HG03520 (cell line): ENCODE measurements around the gene SLCO3A1.

ENCODE experiments used
- ATAC-seq: cut with Tn5 transposase; IDR thresholded peaks from one replicate; pipeline ENCODE4 v1.9.1; 2021; ENCODE audit warnings: mild to moderate bottlenecking, moderate library complexity; ENCODE audit not compliant: unreplicated experiment

SLCO3A1 gene

DNA sequence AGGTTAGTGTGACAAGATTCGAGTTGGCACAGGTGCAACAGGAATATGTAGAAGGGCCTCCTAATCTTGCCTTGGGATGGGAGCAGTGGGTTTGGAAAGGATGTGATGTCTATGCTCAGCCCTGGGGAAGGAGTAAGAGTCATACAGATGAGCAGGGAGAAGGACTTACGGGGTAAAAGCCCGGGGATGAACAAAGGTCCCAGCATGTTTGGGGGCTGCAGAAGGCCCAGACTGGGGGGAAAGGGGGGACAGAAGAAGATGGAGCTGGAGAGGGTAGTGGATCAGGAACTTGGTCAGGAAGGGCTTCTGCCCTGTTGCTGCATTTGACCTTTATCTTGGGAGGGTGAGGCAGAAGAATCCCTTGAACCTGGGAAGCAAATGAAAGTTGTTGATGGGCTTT is 300.1 kb downstream of the SLCO3A1 start:
- no peak for ATAC-seq

DNA sequence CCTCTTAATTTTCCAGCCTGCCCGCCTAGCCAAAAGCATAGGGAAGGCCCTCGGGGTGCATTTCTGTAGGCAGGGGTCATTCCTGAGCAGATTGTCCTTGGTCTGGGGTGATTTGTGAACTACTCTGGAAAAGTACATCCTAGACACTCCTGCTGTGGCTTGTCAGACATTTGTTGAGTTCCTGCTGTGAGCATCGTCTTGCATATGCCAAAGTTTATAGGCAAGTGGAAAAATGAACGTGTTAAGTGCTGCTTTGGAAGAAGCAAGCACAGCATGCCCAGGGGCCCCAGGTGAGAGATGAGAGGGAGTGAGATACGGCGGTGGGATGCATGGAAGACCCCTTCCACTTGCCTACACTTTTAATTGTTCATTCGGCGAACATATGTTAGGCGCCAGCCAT is 302.4 kb downstream of the SLCO3A1 start:
- no peak for ATAC-seq

DNA sequence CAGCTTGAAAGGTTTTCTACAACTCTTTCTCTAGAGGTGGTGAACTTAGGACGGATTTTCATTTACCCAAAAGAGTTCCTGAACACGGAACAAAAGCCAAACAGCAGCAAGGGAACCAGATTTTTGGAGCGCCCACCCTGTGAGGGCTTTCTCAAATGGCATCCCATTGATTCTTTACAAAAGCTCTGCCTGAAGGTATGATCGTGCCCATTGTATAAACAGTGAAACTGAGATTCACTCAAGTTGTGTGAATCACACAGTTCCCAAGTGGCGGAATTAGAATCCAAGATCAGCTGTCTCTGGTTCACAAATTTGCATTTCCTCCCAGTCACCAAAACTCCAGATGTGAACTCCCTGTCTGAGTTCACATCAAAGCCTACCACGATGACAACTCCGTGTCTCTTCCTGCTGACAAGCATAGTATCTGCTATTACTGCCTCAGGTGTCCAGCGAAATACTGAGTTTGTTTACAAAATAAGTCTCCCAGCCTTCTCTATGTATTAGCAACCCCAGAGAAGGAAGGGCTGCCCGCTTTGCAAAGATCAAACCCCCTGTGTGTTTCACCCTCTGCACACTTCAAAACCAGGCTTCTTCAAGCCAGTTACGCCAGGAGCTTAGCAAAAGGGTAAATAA is 304.3 kb downstream of the SLCO3A1 start:
- ATAC-seq = no peak

DNA sequence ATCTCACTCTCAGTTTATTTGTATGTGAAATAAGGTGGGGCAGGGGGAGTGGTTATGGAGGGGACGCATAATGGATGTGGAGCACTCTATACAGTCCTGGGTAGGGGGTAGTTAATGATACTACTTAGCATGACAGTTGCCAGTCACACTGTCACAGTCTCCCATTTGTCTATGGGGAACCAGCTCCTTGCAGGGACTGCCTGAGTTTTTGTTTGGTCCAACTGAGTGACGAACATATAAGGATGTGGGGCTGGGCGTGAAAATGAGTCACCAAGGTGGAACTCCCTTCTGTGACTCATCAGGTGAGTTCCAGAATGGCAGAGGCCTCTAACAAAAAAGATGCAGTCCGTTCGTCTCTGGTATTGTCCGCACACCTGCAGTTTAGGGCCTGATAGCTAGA is 304.9 kb downstream of the SLCO3A1 start:
- no peak for ATAC-seq

DNA sequence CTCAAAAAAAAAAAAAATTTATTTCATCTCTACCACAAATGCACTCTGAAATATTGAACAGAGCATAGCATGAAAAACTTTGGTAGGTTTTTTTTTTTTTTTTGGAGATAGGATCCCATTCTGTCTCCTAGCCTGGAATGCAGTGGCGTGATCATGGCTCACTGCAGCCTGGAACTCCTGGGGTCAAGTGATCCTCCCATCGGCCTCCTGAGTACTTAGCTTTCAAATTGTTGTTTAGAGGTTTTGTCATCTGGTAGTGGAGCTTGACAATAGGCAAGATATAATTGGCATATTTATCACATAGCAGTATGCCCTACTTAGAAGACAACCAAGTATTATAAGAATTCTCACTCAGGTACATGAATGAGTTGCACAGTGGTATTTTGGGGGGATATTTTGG is 306.0 kb downstream of the SLCO3A1 start:
- ATAC-seq = no peak

DNA sequence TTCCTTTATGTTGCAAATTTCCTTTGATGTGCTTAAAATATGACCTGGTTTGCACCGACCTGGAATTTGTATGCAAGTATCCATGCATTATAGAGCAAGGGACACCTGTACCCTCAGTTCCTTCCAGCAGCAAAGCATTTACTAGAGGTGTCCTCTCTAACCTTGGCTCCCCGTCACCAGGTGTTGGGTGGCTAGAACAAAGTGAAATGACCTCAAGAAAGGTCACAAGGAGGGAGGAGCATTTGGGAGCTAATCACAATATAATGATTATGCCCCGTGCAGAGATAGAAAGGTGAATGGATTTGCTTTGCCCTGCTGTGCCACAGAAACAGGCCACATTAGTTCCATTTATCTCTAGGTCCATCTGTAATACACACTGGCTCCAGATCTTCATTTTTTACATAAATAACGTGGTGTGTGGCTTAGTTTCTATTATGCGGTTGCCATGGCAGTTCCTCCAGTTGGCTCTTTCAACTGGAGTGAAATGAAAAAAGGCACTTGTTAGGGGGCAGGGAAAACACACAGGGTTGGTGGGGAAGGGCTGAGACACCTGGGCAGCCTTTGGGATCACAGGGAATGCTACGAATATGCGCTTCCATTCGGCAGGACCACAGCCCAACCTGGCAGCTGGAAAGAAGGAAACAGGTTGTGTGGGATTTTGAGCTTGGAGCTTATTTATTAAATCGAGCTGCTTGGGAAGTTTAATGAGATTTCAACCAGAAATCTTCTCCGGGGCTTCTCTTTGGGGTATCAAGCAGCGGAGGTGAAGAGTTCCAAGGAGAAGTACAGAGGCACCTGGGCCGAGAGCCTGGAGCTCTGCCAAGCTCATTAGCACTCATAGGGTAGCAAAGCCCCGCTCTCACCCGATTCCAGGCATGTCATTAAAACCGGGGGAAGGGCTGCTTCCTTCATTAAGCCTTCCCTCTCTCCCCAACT is 306.7 kb downstream of the SLCO3A1 start:
- ATAC-seq = no peak

DNA sequence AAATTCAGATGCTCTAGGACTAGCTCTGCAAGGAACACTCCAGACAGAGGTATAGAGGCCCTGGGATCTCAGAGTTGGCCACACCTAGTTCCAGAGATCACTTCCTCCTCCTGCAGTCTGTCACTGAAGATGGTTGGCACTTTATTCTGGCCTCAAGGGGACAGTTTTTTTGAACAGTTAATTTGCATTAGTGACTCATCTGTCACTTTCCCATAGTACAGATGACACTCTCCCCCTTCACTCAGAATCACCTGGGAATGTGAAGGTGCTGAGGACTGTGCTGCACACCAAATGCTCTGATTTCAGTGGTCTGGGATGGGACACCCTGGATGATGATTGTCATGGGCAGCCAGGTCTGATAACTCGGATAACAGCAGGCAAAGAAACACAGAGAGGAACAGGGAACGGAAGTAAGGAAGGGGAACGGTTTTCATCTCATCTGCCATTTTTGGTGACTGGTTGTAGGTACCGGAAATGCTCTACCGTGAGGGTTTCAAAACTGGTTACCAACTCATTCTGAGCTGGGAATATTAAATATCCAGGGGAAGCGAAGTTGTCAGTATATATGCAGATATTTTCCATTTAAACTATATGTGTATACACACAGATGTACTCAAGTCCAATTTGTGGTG is 307.6 kb downstream of the SLCO3A1 start:
- ATAC-seq = peak; percentile 91

DNA sequence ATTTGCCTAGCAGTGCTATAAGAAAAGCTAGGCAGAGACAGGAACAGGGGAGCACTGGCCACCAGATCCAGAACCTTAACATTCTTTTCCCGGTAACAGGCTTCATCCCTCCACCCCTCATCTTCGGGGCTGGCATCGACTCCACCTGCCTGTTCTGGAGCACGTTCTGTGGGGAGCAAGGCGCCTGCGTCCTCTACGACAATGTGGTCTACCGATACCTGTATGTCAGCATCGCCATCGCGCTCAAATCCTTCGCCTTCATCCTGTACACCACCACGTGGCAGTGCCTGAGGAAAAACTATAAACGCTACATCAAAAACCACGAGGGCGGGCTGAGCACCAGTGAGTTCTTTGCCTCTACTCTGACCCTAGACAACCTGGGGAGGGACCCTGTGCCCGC is 309.1 kb downstream of the SLCO3A1 start:
- ATAC-seq = no peak

DNA sequence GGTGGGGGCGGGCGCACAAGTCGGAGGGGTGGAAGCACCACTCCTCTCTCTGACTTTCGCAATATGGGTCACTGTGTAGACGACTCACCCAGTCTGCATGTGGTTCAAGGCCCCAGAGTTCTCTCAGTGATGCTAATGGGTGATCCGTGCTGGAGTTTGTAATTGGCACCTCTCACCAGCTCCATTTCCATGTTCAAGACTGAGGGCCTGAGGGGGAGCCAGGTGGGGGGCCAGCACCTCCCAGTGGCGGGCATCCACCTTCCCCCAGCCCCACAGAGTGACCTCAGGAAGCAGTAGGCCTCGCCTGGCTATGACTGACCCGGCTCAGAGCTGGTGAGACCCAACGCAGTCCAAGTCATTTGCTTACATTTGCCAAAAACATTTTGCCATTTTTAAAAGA is 310.1 kb downstream of the SLCO3A1 start:
- ATAC-seq = no peak

DNA sequence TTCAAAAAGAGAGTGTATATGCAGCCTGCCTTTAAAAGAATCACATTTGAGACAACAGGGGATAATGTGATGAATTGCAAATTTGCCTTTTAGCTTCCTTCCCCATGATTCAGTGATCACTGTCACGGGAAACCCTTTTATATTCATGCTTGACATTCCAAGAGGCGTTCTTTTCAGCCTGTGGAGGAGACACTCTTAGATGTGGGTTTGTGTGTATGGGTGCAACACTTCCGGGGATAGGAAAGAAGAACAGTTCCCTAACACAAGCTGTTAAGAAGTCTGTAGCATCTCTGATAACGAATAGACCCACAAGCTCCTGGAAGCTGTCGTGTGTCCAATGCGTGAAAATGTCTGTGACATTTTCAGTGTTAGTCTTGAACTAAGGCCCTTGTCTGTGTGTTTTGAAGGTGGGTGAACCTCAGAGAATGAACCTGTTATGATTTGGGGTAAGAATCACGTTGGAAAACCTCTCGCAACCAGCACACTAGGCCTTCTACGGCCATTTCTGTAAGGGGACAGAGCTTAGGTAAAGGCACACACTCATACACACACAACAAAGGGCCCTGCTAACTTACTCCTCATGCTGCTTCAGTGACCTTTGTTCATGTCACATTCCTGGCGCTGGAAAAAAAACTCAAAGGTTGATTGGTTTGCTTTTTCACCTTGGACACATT is 311.0 kb downstream of the SLCO3A1 start:
- no peak for ATAC-seq

DNA sequence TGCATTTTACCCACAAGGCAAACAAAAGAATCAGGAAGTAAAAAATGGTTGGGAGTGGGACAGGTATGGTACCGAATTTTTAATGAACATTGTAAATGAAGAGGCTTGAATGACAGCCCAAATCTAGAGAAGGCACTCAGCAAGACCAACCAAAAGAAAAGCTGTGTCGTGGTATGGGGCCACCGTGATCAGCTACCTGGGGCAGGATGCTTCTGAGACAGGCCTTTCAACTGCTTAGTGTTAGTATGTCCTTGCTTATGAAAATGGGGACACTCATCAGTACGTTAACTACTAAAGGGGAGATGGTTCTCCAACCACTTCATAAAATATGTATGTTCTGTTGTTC is 311.5 kb downstream of the SLCO3A1 start:
- no peak for ATAC-seq

DNA sequence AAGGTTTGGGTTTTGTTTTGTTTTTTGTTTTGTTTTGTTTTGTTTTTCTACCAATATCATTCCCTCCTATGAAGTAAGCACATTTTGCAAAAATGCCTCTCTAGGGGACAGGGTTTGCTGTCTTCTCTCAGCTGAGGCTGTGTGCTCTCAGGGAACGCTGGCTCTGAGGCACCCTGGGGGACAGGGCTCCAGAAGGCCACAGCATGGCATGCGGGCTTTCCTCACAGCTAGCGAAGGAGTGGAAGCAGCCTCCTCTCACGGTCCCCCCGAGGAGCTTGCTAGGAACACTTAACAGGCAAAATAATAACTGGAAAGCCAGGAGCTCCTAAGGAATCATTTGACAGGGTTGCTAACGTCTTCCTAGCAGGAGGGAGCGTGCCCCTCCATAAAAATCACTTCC is 312.5 kb downstream of the SLCO3A1 start:
- no peak for ATAC-seq

DNA sequence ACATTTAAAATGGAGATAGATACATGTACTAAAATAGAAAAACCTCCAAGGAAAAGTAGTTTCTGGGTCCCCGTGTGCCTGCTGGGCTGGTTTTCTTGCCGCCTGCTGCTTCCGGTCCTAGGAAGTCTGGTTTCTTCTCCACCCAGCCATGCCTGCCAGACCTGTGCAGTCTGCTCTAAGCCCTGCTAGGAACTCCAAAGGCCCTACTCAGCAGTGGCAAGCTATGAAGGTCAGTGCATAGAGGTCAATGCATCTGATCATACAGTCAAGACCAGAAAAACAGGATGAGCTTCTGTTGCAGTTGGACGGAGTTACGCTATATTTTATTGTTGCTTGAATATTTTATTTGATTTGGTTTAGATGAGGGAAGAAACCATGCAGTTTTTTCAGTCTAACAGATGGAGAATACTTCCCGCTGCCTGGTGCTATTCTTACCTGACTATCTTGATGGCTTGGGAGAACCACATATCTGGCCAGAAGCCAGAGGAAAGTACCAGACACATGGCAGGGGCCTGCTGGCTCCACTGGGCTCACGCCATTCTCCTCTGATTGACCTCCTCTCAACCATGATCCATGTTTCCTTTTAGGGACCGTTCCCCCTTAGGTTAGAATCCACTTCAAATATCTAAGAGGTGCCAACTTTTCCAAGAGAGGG is 313.4 kb downstream of the SLCO3A1 start:
- ATAC-seq = no peak

DNA sequence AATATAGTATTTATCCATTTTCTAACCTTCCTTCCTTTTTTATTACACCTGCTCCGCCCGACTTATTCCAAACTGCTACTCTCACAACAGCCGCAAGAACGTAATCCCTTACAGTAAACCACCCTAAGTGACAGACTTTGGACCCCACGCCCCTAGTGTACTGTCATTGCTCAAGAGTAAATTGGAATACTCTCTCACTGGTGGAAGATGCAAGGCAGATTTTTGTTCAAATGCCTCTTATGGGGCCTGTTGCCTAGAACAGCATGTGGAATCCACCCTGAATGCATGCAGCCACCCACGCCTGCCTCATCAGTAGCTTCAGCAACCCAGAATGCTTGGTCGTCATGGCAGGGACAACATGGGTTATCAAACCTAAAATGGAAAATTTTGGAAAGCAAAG is 313.9 kb downstream of the SLCO3A1 start:
- no peak for ATAC-seq

DNA sequence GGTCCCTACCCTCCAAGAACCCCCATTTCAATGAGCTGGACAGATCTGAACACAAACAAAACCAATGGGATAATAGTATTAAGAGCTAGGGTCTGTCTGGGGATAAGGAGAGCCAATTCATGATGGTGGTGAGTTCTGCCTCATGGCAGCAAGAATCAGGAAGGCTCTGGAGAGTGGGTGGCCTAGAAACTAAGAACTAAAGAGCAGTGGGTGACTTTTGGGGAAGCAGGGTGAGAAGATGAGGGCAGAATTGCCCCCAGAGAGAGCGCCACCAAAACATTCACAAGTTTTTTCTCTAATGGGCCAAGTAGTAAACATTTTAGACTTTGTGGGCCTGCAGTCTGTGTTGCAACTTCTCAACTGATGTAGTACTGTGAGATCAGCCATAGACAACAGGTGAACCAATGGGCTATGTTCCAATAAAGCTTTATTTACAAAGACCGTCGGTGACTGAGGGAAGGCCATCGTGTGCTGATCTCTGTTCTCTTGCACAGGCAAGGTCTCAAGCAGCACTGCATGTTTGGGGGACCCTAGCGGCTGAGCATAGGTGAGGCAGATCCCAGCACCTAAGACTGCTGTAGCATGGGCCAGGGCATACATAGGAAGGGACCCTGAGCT is 314.7 kb downstream of the SLCO3A1 start:
- no peak for ATAC-seq

DNA sequence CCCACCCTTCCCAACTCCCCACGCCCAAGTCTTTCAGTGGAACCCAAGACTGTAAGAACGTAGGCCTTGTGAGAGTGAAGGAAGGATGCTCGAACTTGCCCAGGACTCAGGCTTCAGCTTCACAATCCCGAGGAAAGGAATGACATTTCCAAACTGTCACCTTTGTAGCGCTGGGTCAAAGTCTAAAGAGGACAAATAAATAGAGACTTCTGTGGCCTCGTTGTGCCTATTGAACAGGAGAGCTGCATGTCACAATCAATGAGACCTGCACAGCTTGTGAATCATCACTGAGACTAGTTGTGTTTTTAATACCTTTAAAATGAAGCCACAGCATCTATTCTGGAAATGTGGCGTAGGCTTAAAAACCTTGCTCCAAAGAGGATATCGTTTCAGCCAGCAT is 317.4 kb downstream of the SLCO3A1 start:
- ATAC-seq = no peak

DNA sequence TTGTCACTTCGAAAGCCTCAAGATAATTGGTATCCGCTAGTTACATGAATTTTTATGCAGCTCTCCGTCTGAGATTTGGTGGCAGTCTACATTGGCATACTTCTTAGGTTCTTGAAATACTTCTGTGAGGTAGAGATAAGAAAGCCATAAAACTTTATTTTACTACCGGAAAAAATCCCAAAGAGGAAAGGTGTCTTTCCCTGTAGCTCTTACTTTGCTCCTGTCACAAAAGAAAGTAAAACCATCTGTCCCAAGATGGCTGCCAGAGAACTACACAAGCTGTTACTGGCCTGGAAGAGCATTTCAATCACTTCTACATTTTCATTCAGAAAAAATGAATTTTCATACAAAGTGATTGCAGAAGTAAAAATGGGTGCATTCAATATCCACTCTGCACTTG is 325.4 kb downstream of the SLCO3A1 start:
- no peak for ATAC-seq

DNA sequence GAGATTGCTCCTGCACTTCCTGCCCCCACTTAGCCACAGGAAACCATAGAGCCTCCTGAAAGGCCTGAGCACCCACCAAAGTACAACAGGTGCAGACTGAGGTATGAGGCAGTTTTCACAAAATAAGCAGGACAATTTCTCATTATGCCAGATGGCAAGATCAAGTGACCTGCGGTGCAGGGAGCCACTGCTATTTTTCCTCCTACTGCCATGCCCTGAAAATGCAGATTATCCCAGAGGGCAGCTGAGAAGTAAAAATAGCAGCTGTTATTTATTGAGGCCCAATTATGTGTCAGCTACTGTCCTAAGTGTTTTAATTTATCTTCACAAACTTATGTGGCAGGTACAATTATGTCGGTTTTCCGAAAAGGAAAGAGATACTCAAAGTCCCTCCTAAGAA is 330.6 kb downstream of the SLCO3A1 start:
- ATAC-seq = no peak

DNA sequence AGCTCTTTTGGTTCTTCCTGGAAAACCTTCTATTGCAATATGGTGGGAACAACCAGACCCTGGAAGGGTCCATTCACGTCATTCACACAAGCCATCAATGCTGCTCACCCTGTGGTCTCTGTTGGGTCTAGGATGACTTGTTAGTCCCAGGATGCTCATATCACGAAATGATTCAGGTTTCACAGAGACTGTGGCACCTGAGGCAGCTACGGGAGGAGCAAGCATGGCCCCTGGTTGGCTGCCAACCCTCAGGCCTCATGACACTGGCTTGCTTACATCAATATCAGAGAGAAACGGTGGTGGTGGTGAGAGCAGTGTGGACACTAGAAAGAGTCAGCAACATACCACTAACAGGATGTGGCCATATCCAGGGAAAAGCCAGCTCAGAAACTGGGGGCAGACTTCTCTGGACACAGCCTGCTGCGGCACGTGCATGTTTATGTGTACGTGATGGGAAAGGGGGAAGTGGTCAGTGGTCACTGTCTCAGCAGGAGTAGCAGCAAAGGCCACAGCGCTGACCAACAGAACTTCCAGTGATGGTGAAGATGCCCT is 331.2 kb downstream of the SLCO3A1 start:
- no peak for ATAC-seq

DNA sequence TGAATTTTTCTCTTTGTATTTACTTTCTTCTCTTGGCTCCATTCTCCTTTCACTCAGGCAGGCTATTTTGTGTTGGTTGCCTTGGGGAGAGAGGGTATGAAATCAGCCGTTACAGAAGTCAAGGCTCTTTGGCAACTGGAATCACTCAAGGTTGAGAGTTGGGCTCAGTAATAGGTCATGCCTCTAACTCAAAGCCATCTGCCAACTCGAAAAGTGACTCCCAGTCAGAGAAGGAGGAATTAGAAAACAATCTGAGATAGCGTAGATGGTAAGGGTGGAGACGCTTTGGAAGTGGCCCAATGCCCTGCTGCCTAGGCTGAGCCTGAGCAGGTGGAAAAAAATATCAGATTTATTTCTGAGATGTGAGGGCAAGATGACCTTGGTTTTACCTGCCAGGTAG is 334.5 kb downstream of the SLCO3A1 start:
- ATAC-seq = no peak
